ENCODE data around the gene HIGD1A. TPM values are rescaled to one million over a fixed set of nuclear protein-coding genes. Genes with fewer than 3 reads are reported as not detected.

Gene HIGD1A
- total RNA-seq, 1 experiment from 2014 or later, result 183 TPM

GRCh38 chr3:42735019-42735418 lies 69.3 kb downstream of the HIGD1A start:
- DNase-seq (ENCODE audit: low read depth), result no peak

- no peak for DNase-seq (ENCODE audit: low read depth)
Observed at GRCh38 chr3:42734263-42734860, 69.9 kb downstream of the HIGD1A start.

- no peak for DNase-seq (ENCODE audit: low read depth)
Observed at GRCh38 chr3:42733501-42734262, 70.6 kb downstream of the HIGD1A start.

Other genes starting within 250 kb of the HIGD1A start
- 47.7 and 60.1 TPM in 2 replicates for gene SEC22C, start 222.5 kb downstream of the HIGD1A start, total RNA-seq (2014; rRNA removed; shearing (Covaris generic))
- gene SS18L2, start 213.6 kb downstream of the HIGD1A start, total RNA-seq (2014; rRNA removed; shearing (Covaris generic)), result 27.4 and 38.1 TPM in 2 replicates
- 10.7 and 15.5 TPM in 2 replicates for gene NKTR, start 203.8 kb downstream of the HIGD1A start, total RNA-seq (2014; rRNA removed; shearing (Covaris generic))
- gene ZBTB47, start 150.8 kb downstream of the HIGD1A start, total RNA-seq (2014; rRNA removed; shearing (Covaris generic)), result 2.5 and 5.7 TPM in 2 replicates
- not detected in 2 replicates for gene KLHL40, start 119.0 kb downstream of the HIGD1A start, total RNA-seq (2014; rRNA removed; shearing (Covaris generic))
- gene HHATL, start 101.7 kb downstream of the HIGD1A start, total RNA-seq (2014; rRNA removed; shearing (Covaris generic)), result not detected in 2 replicates
- 0.74 and 1.5 TPM in 2 replicates for gene CCDC13, start 31.2 kb downstream of the HIGD1A start, total RNA-seq (2014; rRNA removed; shearing (Covaris generic))
- gene ACKR2, start 5.0 kb upstream of the HIGD1A start, total RNA-seq (2014; rRNA removed; shearing (Covaris generic)), result 0.23 TPM in 1 of 2 replicates, not detected in the other
- not detected in 2 replicates for gene CYP8B1, start 71.4 kb upstream of the HIGD1A start, total RNA-seq (2014; rRNA removed; shearing (Covaris generic))
- gene ZNF662, start 101.7 kb upstream of the HIGD1A start, total RNA-seq (2014; rRNA removed; shearing (Covaris generic)), result 0.30 and 0.80 TPM in 2 replicates
- 0.11 TPM in 1 of 2 replicates, not detected in the other for gene GASK1A, start 174.8 kb upstream of the HIGD1A start, total RNA-seq (2014; rRNA removed; shearing (Covaris generic))